ENCODE results near the gene FRRS1L. TPM values are rescaled to one million over a fixed set of nuclear protein-coding genes. Genes with fewer than 3 reads are reported as not detected.

FRRS1L gene
- total RNA-seq, 1 experiment from 2014 or later, result not detected

DNA sequence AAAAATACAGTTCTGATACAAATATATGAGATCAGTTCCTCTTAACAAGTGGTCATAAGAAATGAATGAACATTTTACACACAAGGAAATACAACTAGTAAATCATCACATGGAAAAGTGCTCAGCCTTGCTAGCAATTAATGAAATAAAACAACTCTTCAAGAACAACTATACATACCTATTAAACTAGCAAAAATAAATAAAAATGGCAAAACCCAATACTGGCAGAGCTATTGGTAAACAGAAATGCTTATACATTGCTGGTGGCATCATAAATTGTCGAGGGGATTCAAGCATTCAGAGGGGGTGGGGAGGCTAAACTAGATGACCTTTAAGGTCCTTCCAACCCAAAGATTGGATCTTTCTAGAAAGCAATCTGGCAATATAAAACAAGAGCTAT, 5.9 kb upstream of the FRRS1L start:
- no peaks in the 10 kb centered on the region for H3K27me3 Mint-ChIP-seq (ENCODE audit: unreplicated experiment)
- H3K4me3 Mint-ChIP-seq (ENCODE audit: low read depth, unreplicated experiment), result no peak overlapping the region
- no TSS peak for BruUV-seq (replicated peaks)
- no peaks in the 10 kb centered on the region for H3K4me1 Mint-ChIP-seq (ENCODE audit: low read depth, unreplicated experiment)
- H3K9me3 Mint-ChIP-seq (ENCODE audit: low read depth, unreplicated experiment), result no peaks in the 10 kb centered on the region
- no peaks in the 10 kb centered on the region for H3K36me3 Mint-ChIP-seq (ENCODE audit: insufficient read depth, unreplicated experiment)
- TF ChIP-seq, protein P1, sequence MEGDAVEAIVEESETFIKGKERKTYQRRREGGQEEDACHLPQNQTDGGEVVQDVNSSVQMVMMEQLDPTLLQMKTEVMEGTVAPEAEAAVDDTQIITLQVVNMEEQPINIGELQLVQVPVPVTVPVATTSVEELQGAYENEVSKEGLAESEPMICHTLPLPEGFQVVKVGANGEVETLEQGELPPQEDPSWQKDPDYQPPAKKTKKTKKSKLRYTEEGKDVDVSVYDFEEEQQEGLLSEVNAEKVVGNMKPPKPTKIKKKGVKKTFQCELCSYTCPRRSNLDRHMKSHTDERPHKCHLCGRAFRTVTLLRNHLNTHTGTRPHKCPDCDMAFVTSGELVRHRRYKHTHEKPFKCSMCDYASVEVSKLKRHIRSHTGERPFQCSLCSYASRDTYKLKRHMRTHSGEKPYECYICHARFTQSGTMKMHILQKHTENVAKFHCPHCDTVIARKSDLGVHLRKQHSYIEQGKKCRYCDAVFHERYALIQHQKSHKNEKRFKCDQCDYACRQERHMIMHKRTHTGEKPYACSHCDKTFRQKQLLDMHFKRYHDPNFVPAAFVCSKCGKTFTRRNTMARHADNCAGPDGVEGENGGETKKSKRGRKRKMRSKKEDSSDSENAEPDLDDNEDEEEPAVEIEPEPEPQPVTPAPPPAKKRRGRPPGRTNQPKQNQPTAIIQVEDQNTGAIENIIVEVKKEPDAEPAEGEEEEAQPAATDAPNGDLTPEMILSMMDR (IDR thresholded peaks at IDR 0.05; ENCODE audit: unreplicated experiment), result no peak
- CTCF ChIA-PET, result no interaction called here
- intact Hi-C loops (cut with micrococcal nuclease; ENCODE audit: unreplicated experiment), result no loop called here
- H3K27ac Mint-ChIP-seq (ENCODE audit: unreplicated experiment), result no peak overlapping the region
- DNase-seq, result no peak

- no peak for DNase-seq
- Mint-ChIP-seq H3K36me3 (ENCODE audit: insufficient read depth, unreplicated experiment) (no peaks in the 10 kb centered on the region), H3K4me1 (ENCODE audit: low read depth, unreplicated experiment) (no peaks in the 10 kb centered on the region), H3K4me3 (ENCODE audit: low read depth, unreplicated experiment) (no peak overlapping the region), H3K9me3 (ENCODE audit: low read depth, unreplicated experiment) (no peaks in the 10 kb centered on the region), H3K27me3 (ENCODE audit: unreplicated experiment) (no peaks in the 10 kb centered on the region), H3K27ac (ENCODE audit: unreplicated experiment) (no peak overlapping the region)
- TF ChIP-seq, protein P1 (IDR thresholded peaks at IDR 0.05; ENCODE audit: unreplicated experiment), result no peak
- BruUV-seq (replicated peaks), result no TSS peak
- intact Hi-C loops (cut with micrococcal nuclease; ENCODE audit: unreplicated experiment), result no loop called here
- CTCF ChIA-PET, result no interaction called here
These were observed 4.9 kb upstream of the FRRS1L start for GRCh38 chr9:109171926-109172325.

GRCh38 chr9:109168170-109168569, 1.1 kb upstream of the FRRS1L start:
- intact Hi-C loops (cut with micrococcal nuclease; ENCODE audit: unreplicated experiment), result no loop called here
- no peak overlapping the region for H3K4me3 Mint-ChIP-seq (ENCODE audit: low read depth, unreplicated experiment)
- H3K9me3 Mint-ChIP-seq (ENCODE audit: low read depth, unreplicated experiment), result no peaks in the 10 kb centered on the region
- no peaks in the 10 kb centered on the region for H3K4me1 Mint-ChIP-seq (ENCODE audit: low read depth, unreplicated experiment)
- no peak for DNase-seq
- TF ChIP-seq, protein P1 (IDR thresholded peaks at IDR 0.05; ENCODE audit: unreplicated experiment), result no peak
- no peaks in the 10 kb centered on the region for H3K36me3 Mint-ChIP-seq (ENCODE audit: insufficient read depth, unreplicated experiment)
- H3K27me3 Mint-ChIP-seq (ENCODE audit: unreplicated experiment), result peaks cover 14% of the 10 kb centered on the region
- H3K27ac Mint-ChIP-seq (ENCODE audit: unreplicated experiment), result no peak overlapping the region
- BruUV-seq (replicated peaks), result no TSS peak
- CTCF ChIA-PET, result no interaction called here

DNA sequence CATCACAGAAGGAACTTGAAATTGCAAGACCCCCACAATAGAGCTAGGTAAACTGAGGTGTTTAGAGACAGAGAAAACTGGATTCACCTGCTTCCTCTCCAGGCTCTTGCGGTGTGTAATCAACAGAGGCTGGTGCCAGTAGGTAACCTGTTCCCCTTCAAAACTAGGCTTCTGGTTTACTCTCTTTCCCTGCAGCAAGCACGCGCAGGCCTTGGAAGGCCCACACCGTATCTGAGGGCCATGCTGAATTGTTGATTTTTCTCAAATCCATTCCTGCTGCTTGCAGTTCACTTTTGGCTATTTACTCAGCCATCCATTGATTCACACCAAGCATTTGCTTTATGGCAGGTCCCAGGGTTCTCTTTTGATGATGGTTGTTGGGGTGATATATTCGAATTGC, 667 bp upstream of the FRRS1L start:
- no peaks in the 10 kb centered on the region for H3K9me3 Mint-ChIP-seq (ENCODE audit: low read depth, unreplicated experiment)

More for the DNA sequence above, 667 bp upstream of the FRRS1L start:
- Mint-ChIP-seq H3K4me3 (ENCODE audit: low read depth, unreplicated experiment) (no peak overlapping the region), H3K27ac (ENCODE audit: unreplicated experiment) (no peak overlapping the region), H3K36me3 (ENCODE audit: insufficient read depth, unreplicated experiment) (no peaks in the 10 kb centered on the region), H3K27me3 (ENCODE audit: unreplicated experiment) (peaks cover 16% of the 10 kb centered on the region), H3K4me1 (ENCODE audit: low read depth, unreplicated experiment) (no peaks in the 10 kb centered on the region)
- no peak for DNase-seq
- BruUV-seq (replicated peaks), result no TSS peak
- CTCF ChIA-PET, result no interaction called here
- intact Hi-C loops (cut with micrococcal nuclease; ENCODE audit: unreplicated experiment), result no loop called here
- TF ChIP-seq, protein P1 (IDR thresholded peaks at IDR 0.05; ENCODE audit: unreplicated experiment), result no peak
